ENCODE data around the gene ADIPOR2.
"Not testable (repeated sequence)": the region's sequence is repeated elsewhere in the genome, so short reads cannot be mapped to it uniquely, and the experiment has no call there.

ADIPOR2 gene

DNA sequence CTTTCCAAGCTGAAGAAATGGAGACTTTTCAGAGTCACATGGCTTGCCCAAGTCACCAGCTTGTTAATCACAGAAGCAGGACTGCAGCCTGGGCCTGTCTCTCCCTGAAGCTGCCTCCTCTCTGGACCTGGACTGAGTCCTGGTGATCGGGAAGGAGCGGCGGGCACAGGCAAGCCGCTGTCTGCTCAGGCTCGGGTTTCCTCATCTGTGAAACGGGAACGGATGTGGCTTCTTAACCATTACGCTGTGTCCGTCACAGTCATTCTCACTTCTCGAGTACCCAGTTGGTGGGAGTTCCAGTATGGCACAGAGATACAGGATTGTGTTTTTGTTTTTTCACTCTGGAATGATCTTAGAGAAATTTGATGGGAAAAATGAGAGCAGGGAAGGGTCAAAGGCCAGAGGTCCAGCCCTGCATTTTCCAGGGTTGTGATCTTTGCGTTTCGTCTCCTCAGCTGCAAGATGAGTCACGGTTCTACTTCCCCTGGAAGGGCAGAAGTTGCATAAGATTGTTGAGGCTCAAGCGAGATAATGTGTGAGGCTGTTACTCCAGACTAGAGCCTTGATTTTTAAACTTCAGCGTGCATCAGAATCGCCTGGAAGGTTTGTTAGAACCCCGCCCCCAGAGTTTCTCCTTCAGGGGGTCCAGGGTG is 121.9 kb downstream of the ADIPOR2 start:
- no peak for DNase-seq

GRCh38 chr12:1814266-1814665 is 123.4 kb downstream of the ADIPOR2 start:
- DNase-seq, result no peak

- DNase-seq, result no peak
These were observed 124.2 kb downstream of the ADIPOR2 start for GRCh38 chr12:1815108-1815507.

DNA sequence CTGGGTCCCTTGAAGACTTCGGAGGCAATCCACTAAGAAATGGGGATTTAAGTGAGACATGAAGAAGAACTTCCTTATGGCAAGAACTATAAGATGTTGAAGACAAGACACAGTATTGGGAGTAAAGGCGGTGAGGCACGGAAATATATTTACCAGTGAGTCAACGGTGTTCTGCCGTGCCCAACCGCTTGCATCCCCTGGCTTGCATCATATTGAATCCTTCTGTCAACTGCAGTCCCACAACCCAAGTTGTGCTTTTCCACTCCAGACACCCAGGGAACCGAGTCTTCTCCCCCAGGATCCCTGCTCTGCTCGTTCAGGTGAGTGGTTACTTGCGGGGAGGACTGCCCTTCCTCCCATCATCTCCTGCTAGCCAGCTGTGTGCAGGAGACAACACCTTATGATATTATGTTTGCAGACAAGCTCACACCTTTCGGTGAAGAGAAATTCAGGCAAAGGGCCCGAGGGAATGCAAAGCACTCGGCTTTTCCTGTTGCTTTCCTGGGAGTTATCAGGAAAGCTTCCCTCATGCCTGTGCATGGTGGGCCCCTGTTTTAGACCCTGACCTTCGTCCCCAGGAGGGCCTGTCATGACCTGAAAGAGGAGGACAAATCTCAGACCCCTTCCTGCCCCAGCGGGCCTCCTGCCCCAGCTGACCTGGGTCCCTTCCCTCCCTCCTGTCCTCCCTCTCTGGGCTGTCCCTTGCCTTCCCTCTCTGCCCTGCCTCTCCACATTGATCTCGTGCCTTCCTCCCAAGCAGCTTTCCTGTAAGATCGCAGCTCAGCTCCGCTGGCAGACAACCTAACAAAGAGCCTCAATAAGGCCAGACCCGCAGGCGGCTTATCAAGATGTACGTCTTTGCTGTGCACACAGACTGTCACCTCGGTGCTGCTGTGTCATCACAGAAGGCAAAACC is 125.2 kb downstream of the ADIPOR2 start:
- no peak for DNase-seq

GRCh38 chr12:1816730-1817348 is 126.0 kb downstream of the ADIPOR2 start:
- no peak for DNase-seq

- not testable (repeated sequence) for DNase-seq
These were observed 127.1 kb downstream of the ADIPOR2 start for GRCh38 chr12:1817928-1818327.

- no peak for DNase-seq
These were observed 128.2 kb downstream of the ADIPOR2 start for GRCh38 chr12:1819050-1819449.

- DNase-seq, result no peak
These were observed 128.7 kb downstream of the ADIPOR2 start for GRCh38 chr12:1819571-1819970.

DNA sequence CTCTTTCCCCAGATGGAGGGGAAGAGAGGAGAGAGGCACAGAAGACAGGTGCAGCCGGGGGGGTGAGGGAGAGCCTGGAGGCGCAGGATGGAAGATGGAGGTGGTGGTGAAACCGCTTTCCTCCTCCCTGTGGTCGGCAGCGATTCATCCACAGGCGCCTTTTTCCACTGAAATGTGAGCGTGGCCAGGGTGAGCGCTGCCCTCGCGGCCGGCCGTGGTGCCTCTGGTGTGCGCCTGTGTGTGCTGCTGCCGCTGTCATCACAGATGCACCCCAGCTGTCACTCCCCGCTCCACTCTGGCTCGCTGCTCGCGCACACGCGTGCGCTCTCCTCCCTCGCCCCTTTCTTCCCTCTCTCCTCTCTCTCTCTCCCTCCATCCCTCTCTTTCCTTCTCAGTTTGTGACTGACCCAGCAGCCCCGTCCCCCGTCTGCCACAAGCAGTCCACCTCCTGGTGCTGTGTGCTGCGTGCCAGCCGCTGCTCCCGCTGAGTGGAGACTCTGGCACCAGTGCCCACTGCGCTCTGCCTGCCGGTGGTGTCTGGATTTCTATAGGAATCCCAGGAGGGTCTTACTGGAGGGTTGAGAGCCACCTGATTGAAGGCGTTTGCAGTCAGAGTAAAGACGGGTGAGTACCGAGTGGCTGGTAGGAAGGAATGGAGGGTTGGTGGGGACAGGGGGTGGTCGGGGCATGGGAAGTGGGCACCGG is 129.5 kb downstream of the ADIPOR2 start, which contains the start of gene LRTM2:
TSS of gene LRTM2 (plus strand) at position 375 of the 705 bp plus-strand sequence. CDS start 7,584 bp downstream, outside the sequence.
- peak; percentile 56 for DNase-seq

DNA sequence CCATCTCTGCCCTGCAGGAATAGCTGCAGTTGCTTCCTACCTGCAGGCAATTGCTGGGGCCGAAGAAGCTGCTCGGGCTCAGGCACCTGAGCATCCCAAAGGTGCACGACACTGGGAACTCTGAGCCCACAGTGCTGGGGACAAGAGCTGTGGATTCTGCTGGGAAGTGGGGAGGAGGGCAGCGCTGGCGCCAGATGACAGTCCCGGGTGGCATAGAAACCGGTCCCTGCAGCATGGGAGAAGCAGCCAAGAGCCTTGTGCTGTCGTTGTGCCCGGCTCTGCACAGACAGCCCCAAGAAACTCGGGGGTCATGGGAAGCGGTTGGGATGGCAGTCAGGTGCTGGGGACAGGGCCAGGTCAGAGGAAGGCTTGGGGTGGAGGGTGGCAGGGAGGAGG is 130.0 kb downstream of the ADIPOR2 start:
- no peak for DNase-seq

GRCh38 chr12:1821805-1822204 is 130.9 kb downstream of the ADIPOR2 start:
- DNase-seq, result no peak

DNA sequence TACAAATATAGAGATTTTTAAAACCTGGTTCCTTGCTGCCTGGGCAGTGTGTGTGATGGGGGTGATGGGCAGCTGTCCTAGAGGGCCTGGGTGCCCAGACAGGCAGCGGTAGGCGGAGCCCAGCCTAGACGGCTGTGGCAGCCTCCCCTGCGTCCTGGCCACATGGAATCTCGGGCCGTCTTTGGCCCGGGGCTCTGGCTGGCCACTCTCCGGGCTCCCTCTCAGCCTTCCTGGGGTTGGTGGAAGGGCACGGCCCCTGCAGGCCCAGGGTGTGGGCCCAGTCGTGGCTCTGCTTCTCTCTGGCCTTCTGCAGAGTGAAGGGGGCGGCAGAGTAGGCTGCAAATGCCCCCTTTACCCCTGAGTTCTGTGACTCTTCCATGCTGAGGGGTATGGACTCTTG is 131.8 kb downstream of the ADIPOR2 start:
- no peak for DNase-seq

DNA sequence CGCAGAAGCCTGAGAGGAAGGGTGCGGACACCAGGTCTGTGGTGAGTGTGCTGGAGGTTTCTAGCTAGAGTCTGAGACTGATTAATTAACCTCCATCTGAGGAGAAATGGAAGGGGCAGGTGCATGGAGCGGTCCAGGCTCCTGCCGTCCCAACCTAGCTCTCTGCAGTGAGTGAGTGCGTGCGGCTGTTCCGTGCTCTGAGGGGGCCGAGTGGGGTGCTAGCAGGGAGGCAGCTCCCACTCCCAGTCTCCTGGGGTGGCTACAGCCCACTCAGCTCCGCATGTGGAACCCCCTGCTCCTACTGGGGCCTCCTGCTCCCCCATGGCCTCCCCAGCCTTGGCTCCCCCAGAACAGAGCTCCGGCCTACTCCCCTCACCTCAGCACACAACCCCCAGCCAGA is 132.4 kb downstream of the ADIPOR2 start:
- DNase-seq, result no peak

DNA sequence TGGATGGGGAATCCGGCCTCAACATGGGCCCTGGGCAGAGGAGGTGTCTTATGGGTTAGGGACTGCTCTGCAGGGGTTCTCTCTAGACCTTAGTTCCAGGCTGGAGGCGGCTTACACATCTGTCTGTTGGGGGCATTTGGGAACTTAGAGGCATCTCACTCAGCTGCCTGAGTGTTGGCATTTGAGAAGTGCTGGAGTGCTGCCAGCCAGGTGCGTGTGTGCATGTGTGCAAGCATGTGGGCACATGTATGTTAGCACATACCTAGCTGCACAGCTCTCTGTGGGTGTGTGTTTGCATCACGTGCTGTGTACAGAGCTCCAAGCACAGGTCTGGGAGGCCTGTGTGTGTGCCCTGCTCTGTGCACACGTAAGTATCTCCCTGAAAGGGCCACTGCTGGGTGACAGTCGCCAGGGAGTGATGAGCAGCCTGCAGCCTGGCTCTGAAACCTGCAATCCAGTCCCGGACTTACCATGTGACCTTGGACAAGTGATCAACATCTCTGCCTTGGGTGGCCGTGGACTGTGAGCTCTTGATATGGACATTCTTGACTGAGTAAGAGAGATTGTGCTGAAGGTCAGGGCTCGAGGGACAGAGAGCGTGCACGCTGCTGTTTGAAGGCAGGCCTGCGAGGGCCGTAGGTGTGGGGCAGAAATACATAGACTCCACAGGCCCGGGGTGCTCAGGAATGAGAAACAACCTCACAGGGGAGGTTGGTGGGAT is 134.7 kb downstream of the ADIPOR2 start:
- no peak for DNase-seq

GRCh38 chr12:1826401-1826800 is 135.5 kb downstream of the ADIPOR2 start:
- no peak for DNase-seq

DNA sequence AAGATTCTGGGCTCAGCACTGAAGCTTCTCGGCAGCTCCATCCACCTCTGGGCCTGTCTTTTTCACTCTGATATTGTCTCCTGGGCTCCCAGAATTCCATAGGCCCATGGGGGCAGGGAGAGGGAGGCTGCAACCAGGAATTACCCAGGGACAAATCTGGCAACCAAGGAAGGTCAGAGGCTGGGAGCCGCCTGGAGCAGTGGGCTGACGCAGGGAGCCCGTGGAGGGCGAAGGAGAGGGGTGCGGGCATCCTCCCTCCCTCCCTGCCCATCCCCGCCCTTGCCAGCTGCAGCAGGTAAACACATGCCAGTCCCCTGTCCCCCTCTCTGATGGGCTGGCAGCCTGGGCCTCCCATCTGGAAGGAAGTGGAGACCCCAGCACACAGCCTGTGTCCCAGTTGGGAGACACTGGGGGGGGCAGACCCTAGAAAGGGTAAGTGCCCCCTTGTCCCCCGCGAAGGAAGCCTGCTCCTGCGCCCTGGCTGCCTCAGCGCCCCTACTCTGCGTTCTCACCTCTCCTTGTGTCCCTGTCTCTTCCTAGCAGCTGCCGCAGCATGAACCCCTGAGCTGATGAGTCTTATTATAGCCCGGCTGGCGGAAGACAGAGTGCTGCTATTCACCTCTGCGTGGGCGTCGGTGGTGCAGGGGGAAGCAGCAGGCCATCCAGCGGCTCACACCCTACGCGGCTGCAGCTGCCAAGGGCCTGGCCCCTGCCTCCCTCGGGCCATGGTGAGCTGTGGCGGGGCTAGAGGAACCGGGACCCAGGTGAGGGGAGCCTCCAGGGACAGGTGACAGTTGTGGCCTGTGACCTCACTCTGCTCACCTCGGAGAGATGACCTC is 136.2 kb downstream of the ADIPOR2 start:
- no peak for DNase-seq

- no peak for DNase-seq
These were observed 137.2 kb downstream of the ADIPOR2 start for GRCh38 chr12:1827826-1828805.

DNA sequence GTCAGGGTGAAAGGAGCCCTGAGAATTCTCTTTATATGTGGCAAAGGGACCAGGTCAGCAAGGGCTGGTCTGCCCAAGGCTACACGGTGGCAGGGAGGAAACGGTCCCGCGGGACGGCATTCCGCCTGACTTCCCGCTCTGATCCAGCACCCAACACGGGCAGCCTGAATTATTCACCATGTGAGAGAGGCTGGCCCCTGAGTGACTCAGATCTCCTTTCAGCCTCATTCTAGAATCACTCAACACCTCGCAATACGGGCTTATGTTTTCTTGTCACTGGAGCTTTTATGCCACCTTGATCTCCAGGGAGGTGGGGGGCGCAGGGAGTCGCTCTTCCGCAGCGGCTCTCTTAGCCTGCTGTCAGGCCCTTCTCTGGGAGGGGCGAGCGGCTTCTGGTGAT is 138.0 kb downstream of the ADIPOR2 start:
- no peak for DNase-seq

GRCh38 chr12:1829306-1829900 is 138.5 kb downstream of the ADIPOR2 start:
- DNase-seq, result no peak

Data from right kidney (tissue), 1 donor.